OCI-LY1 (cell line): ENCODE measurements around the gene SRSF5.

Experiments
- H2AFZ ChIP-seq: fragments of 200-600 bp; sonication (generic), shearing (Covaris generic); 2 replicates; pipeline ENCODE4 v1.6.0; 2014; ENCODE audit warnings: antibody characterized with exemption, mild to moderate bottlenecking, low read length
- H3F3A ChIP-seq: fragments of 200-600 bp; sonication (generic), shearing (Covaris generic); 2 replicates; pipeline ENCODE4 v1.6.0; 2014; ENCODE audit warnings: mild to moderate bottlenecking, antibody characterized with exemption, low read length, moderate library complexity; ENCODE audit not compliant: insufficient read depth
- H3K27ac ChIP-seq: fragments of 200-600 bp; sonication (generic); 2 replicates; pipeline ENCODE4 v1.5.1; 2014; ENCODE audit warnings: low read length, mixed run types, mild to moderate bottlenecking, low read depth; ENCODE audit not compliant: poor library complexity, severe bottlenecking
- H3K27me3 ChIP-seq: fragments of 200-600 bp; sonication (generic); 2 replicates; pipeline ENCODE4 v1.6.0; 2014; ENCODE audit warnings: antibody characterized with exemption, mild to moderate bottlenecking, low read length, moderate library complexity; ENCODE audit not compliant: insufficient read depth
- H3K36me3 ChIP-seq: fragments of 200-600 bp; sonication (generic); 2 replicates; pipeline ENCODE4 v1.6.1; 2014; ENCODE audit warnings: mild to moderate bottlenecking, antibody characterized with exemption, low read length, moderate library complexity, mixed read lengths; ENCODE audit not compliant: insufficient read depth
- H3K4me1 ChIP-seq: fragments of 200-600 bp; sonication (generic); 2 replicates; pipeline ENCODE4 v1.5.1; 2014; ENCODE audit warnings: mild to moderate bottlenecking, low read length, moderate library complexity; ENCODE audit not compliant: insufficient read depth, severe bottlenecking
- H3K4me2 ChIP-seq: fragments of 200-600 bp; sonication (generic), shearing (Covaris generic); 2 replicates; pipeline ENCODE4 v1.6.1; 2014; ENCODE audit warnings: low read length
- H3K4me3 ChIP-seq: fragments of 200-600 bp; sonication (generic); 2 replicates; pipeline ENCODE4 v1.5.1; 2014; ENCODE audit warnings: low read length, low read depth, mild to moderate bottlenecking, mixed read lengths; ENCODE audit not compliant: poor library complexity, severe bottlenecking
- H3K79me2 ChIP-seq: fragments of 200-600 bp; shearing (Covaris generic); 2 replicates; pipeline ENCODE4 v1.6.1; 2016; ENCODE audit warnings: mixed run types, low read length, mixed read lengths; ENCODE audit not compliant: insufficient read depth
- H3K9ac ChIP-seq: fragments of 200-600 bp; sonication (generic), shearing (Covaris generic); 2 replicates; pipeline ENCODE4 v1.6.1; 2014; ENCODE audit warnings: mild to moderate bottlenecking, low read length, mixed read lengths
- H3K9me2 ChIP-seq: fragments of 200-600 bp; sonication (generic), shearing (Covaris generic); 2 replicates; pipeline ENCODE4 v1.6.1; 2014; ENCODE audit warnings: low read depth, mild to moderate bottlenecking, low read length, mixed read lengths
- H3K9me3 ChIP-seq: fragments of 200-600 bp; shearing (Covaris generic); 2 replicates; pipeline ENCODE4 v1.6.1; 2014; ENCODE audit warnings: low read length, mixed read lengths
- H4K20me1 ChIP-seq: fragments of 200-600 bp; sonication (generic), shearing (Covaris generic); 2 replicates; pipeline ENCODE4 v1.6.0; 2016; ENCODE audit warnings: mild to moderate bottlenecking, low read length; ENCODE audit not compliant: insufficient read depth
- CTCF ChIP-seq: fragments of 200-600 bp; sonication (generic), shearing (Covaris generic); IDR thresholded peaks from 2 replicates; pipeline ENCODE4 v1.5.1; 2017; ENCODE audit warnings: mild to moderate bottlenecking, antibody characterized with exemption, low read length, moderate library complexity, mixed read lengths
- EZH2 ChIP-seq: fragments of 200-600 bp; sonication (generic), shearing (Covaris generic); IDR thresholded peaks from 2 replicates; pipeline ENCODE4 v1.8.0; 2017; ENCODE audit warnings: borderline replicate concordance, mixed run types, mild to moderate bottlenecking, antibody characterized with exemption, low read length, moderate library complexity, mixed read lengths

SRSF5 gene

DNA sequence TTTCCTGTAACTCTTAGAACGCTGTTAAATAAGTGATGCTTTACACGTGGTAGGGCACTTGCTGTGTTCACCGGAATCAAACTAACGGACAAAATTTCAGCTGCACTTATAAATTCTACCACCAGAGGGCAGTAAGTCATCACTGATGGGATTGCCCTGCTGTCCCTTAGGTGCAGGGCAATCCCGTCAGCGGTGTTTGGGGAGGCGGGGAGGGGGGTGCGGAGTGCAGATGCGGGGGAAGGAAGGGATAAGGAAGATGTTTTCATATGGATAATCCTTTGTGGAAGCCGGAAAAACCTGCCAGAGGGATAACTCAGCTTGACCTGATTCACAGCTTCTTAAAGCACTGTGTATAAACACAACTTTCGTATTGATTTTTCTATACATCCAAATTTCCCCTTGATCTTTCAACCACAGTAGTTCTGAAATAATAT, 51.8 kb downstream of the SRSF5 start:
- Histone ChIP-seq H3K9me2 (no peaks in the 10 kb centered on the region), H3K36me3 (no peaks in the 10 kb centered on the region), H3K4me2 (no peak overlapping the region), H3K4me3 (no peak overlapping the region), H3K4me1 (no peaks in the 10 kb centered on the region), H2AFZ (no peak overlapping the region), H3K27me3 (no peaks in the 10 kb centered on the region), H3K9me3 (no peaks in the 10 kb centered on the region), H3K79me2 (no peaks in the 10 kb centered on the region), H3F3A (no peaks in the 10 kb centered on the region), H4K20me1 (no peaks in the 10 kb centered on the region), H3K27ac (no peak overlapping the region), H3K9ac (no peak overlapping the region)
- peak; percentile 93 for TF ChIP-seq CTCF
- no peak for TF ChIP-seq EZH2

DNA sequence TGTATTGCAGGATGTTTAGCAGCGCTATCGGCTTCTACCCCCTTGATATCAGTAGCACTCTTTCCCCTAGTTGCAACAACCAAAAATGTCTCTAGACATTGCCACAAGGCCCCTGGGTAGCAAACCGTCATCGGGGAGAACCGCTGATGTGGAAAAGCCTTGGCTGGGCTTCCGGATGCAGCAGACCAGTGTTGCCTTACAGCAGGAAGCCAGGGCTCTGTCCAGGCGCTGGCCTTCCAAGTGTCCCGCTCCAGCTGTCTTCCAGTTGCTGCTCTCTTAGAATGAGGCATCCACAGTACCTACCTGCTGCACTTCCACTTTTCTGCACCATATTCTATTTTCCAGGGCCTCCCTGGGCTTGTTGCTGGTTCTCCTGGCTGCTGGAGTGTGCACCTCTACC, 52.7 kb downstream of the SRSF5 start:
- no peak overlapping the region for H3K4me2 ChIP-seq
- no peaks in the 10 kb centered on the region for H3K36me3 ChIP-seq
- no peak for TF ChIP-seq CTCF
- no peaks in the 10 kb centered on the region for H3K4me1 ChIP-seq
- no peaks in the 10 kb centered on the region for H3K79me2 ChIP-seq
- no peaks in the 10 kb centered on the region for H3K27me3 ChIP-seq
- H4K20me1 ChIP-seq = no peaks in the 10 kb centered on the region
- H3F3A ChIP-seq = no peaks in the 10 kb centered on the region
- no peak overlapping the region for H2AFZ ChIP-seq
- no peaks in the 10 kb centered on the region for H3K9me3 ChIP-seq
- no peak overlapping the region for H3K9ac ChIP-seq
- no peaks in the 10 kb centered on the region for H3K9me2 ChIP-seq
- no peak overlapping the region for H3K4me3 ChIP-seq
- no peak overlapping the region for H3K27ac ChIP-seq

- no peak overlapping the region for H3K4me3 ChIP-seq
- no peaks in the 10 kb centered on the region for H4K20me1 ChIP-seq
- no peak overlapping the region for H3K4me2 ChIP-seq
- no peaks in the 10 kb centered on the region for H3F3A ChIP-seq
- no peaks in the 10 kb centered on the region for H3K36me3 ChIP-seq
- no peak for TF ChIP-seq CTCF
- TF ChIP-seq EZH2 = no peak
- H3K9ac ChIP-seq = no peak overlapping the region
- no peak overlapping the region for H2AFZ ChIP-seq
- H3K27ac ChIP-seq = no peak overlapping the region
- no peaks in the 10 kb centered on the region for H3K79me2 ChIP-seq
- no peaks in the 10 kb centered on the region for H3K4me1 ChIP-seq
- H3K9me2 ChIP-seq = no peaks in the 10 kb centered on the region
- H3K27me3 ChIP-seq = no peaks in the 10 kb centered on the region
- H3K9me3 ChIP-seq = no peaks in the 10 kb centered on the region
These were observed 54.0 kb downstream of the SRSF5 start for GRCh38 chr14:69820991-69821390.
